Measurements from ENCODE around the gene CACNG4. TPM values are rescaled to one million over a fixed set of nuclear protein-coding genes. Genes with fewer than 3 reads are reported as not detected.

The CACNG4 gene
- total RNA-seq, result not detected in 2 replicates

GRCh38 chr17:66963909-66964771, at the start of gene CACNG4:
CACNG4 (plus strand) TSS chr17:66964707; CDS start chr17:66964912, 205 bp downstream.
- DNase-seq (ENCODE audit: low read depth), result no peak

- DNase-seq (ENCODE audit: low read depth), result peak; percentile 11
Observed at GRCh38 chr17:66915204-66915611, 49.3 kb upstream of the CACNG4 start.

- no peak for DNase-seq (ENCODE audit: low read depth)
Observed at GRCh38 chr17:66915792-66916191, 48.7 kb upstream of the CACNG4 start.

- DNase-seq (ENCODE audit: low read depth), result no peak
Observed at GRCh38 chr17:66916946-66917345, 47.6 kb upstream of the CACNG4 start.

GRCh38 chr17:66918896-66919295, 45.6 kb upstream of the CACNG4 start:
- no peak for DNase-seq (ENCODE audit: low read depth)

GRCh38 chr17:66920435-66920834, 44.1 kb upstream of the CACNG4 start:
- no peak for DNase-seq (ENCODE audit: low read depth)

GRCh38 chr17:66920950-66921349, 43.6 kb upstream of the CACNG4 start:
- no peak for DNase-seq (ENCODE audit: low read depth)

GRCh38 chr17:66923886-66924285, 40.6 kb upstream of the CACNG4 start:
- DNase-seq (ENCODE audit: low read depth), result no peak

GRCh38 chr17:66925811-66926500, 38.6 kb upstream of the CACNG4 start:
- no peak for DNase-seq (ENCODE audit: low read depth)

GRCh38 chr17:66928949-66929348, 35.6 kb upstream of the CACNG4 start:
- DNase-seq (ENCODE audit: low read depth), result no peak

GRCh38 chr17:66929591-66929990, 34.9 kb upstream of the CACNG4 start:
- no peak for DNase-seq (ENCODE audit: low read depth)

- DNase-seq (ENCODE audit: low read depth), result no peak
Observed at GRCh38 chr17:66930933-66931332, 33.6 kb upstream of the CACNG4 start.

- DNase-seq (ENCODE audit: low read depth), result no peak
Observed at GRCh38 chr17:66932311-66932710, 32.2 kb upstream of the CACNG4 start.

- no peak for DNase-seq (ENCODE audit: low read depth)
Observed at GRCh38 chr17:66934040-66934439, 30.5 kb upstream of the CACNG4 start.

- DNase-seq (ENCODE audit: low read depth), result no peak
Observed at GRCh38 chr17:66935717-66936116, 28.8 kb upstream of the CACNG4 start.

GRCh38 chr17:66938656-66939055, 25.9 kb upstream of the CACNG4 start:
- no peak for DNase-seq (ENCODE audit: low read depth)

GRCh38 chr17:66939461-66940114, 24.9 kb upstream of the CACNG4 start:
- no peak for DNase-seq (ENCODE audit: low read depth)

- no peak for DNase-seq (ENCODE audit: low read depth)
Observed at GRCh38 chr17:66941249-66941648, 23.3 kb upstream of the CACNG4 start.

GRCh38 chr17:66941773-66942450, 22.6 kb upstream of the CACNG4 start:
- no peak for DNase-seq (ENCODE audit: low read depth)

- no peak for DNase-seq (ENCODE audit: low read depth)
Observed at GRCh38 chr17:66942451-66943264, 21.8 kb upstream of the CACNG4 start.

GRCh38 chr17:66943484-66943883, 21.0 kb upstream of the CACNG4 start:
- no peak for DNase-seq (ENCODE audit: low read depth)
